H4 (cell line): Measurements from ENCODE around the gene HSFY2. TPM values are rescaled to one million over a fixed set of nuclear protein-coding genes. Genes with fewer than 3 reads are reported as not detected.
"Not testable (repeated sequence)": the region's sequence is repeated elsewhere in the genome, so short reads cannot be mapped to it uniquely, and the experiment has no call there.

Experiments
- DNase-seq: peaks from one replicate; pipeline ENCODE4 v3.0.0-alpha.2; 2015; ENCODE audit warnings: low spot score
- total RNA-seq: library from RNA; depleted of rRNA; stranded (reverse); fragments of >200 nt; shearing (Covaris generic); gene quantifications from 2 replicates; pipeline ENCODE4 v1.2.3, GENCODE V29; 2014; rRNA removed

Gene HSFY2, protein sequence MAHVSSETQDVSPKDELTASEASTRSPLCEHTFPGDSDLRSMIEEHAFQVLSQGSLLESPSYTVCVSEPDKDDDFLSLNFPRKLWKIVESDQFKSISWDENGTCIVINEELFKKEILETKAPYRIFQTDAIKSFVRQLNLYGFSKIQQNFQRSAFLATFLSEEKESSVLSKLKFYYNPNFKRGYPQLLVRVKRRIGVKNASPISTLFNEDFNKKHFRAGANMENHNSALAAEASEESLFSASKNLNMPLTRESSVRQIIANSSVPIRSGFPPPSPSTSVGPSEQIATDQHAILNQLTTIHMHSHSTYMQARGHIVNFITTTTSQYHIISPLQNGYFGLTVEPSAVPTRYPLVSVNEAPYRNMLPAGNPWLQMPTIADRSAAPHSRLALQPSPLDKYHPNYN
- total RNA-seq, result not detected in 2 replicates

DNA sequence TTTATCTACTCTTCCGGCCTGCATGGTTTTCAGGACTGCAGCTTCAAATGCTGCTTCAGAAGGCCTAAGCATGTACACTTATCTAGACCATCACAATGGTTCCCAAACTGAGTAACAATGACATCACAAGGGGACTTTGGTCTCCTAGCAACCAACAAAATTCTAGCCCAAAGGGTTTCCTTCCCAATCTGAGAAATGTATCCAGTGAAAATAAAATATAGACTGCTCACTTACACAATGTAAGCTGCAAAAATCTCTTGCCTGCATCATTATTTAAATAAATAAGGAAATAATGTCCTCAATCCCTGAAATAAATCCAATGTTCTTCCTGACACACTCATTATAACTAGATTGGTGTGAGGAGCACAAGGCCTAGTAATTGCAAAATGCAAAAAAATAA is at the start of gene HSFY2:
Gene HSFY2 (minus strand): TSS at position 101 of the 400 bp plus-strand sequence. CDS start 117 bp downstream, outside the sequence.
- DNase-seq, result not testable (repeated sequence)

- not testable (repeated sequence) for DNase-seq
These were observed 42.2 kb upstream of the HSFY2 start for GRCh38 chrY:18815751-18816150.

GRCh38 chrY:18788757-18789406 is 15.3 kb upstream of the HSFY2 start:
- DNase-seq, result not testable (repeated sequence)

- not testable (repeated sequence) for DNase-seq
These were observed 19.5 kb downstream of the HSFY2 start for GRCh38 chrY:18754077-18754476.

GRCh38 chrY:18753133-18753815 is 20.3 kb downstream of the HSFY2 start:
- DNase-seq, result not testable (repeated sequence)

GRCh38 chrY:18723714-18724113 is 49.8 kb downstream of the HSFY2 start:
- DNase-seq, result not testable (repeated sequence)

Other genes with a start within 250 kb of the HSFY2 start
- gene HSFY1, start 227.0 kb downstream of the HSFY2 start, total RNA-seq, result not detected in 2 replicates